Right renal cortex interstitium (tissue), 3 donors: ENCODE results near the gene ERF. TPM values are rescaled to one million over a fixed set of nuclear protein-coding genes. Genes with fewer than 3 reads are reported as not detected.

Experiments
- DNase-seq, 3 donors: peaks; one replicate each; pipeline ENCODE4 v3.0.0-alpha.2; 2013; ENCODE audit warnings: low read depth in 3 of 3, low spot score in 2 of 3
- polyA plus RNA-seq, 3 donors: library from polyadenylated mRNA; unstranded; fragments of 120-200 nt; gene quantifications; one replicate each; pipeline ENCODE4 v1.2.1, GENCODE V29; 2013; ENCODE audit not compliant: insufficient read length in 3 of 3

ERF gene
- polyA plus RNA-seq, 3 donors, result 50.1 to 63.8 (median 56.2) TPM

DNA sequence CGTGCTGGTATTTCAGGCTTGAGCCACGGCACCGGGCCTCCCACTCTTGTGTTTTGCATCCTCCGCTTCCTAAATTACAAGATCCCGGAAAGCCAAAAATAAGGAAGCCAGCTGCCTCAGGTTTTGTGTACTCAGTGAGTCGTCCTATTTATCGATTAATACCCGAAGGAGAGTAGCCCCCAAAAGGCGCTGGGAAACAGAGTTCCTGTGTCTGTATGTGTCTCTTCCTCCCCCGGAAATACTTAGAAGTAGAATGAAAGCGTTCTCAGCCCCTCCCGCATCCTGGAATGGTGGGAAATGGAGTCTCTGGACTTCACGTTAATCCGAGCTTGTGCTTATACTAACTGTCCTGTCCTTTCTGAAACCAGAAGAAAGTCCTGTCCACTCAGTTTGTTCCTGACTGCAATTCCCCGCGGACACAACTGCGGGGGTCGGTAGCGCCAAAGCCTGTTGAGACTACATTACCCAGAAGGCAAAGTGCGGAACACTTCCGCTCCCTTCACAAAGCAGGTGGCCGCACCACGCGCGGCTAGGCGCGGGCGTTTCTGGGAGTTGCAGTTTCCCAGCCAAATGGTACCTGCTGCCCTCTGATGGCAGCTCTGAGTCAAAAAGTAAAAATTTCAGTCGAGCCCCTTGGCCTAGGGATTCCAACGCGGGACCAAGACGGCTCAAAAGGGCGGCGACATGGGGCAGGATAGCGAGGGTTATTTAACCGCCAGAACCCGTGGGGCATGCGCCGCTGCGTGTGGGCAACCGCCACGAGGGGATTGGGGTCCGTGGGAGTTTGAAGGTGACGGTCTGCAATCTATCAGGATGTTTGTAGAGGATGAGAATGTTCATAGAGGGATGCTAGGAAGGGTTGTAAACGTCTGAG lies 10.3 kb downstream of the ERF start:
- peak; percentile 91 to 93 (median 93) for DNase-seq

DNA sequence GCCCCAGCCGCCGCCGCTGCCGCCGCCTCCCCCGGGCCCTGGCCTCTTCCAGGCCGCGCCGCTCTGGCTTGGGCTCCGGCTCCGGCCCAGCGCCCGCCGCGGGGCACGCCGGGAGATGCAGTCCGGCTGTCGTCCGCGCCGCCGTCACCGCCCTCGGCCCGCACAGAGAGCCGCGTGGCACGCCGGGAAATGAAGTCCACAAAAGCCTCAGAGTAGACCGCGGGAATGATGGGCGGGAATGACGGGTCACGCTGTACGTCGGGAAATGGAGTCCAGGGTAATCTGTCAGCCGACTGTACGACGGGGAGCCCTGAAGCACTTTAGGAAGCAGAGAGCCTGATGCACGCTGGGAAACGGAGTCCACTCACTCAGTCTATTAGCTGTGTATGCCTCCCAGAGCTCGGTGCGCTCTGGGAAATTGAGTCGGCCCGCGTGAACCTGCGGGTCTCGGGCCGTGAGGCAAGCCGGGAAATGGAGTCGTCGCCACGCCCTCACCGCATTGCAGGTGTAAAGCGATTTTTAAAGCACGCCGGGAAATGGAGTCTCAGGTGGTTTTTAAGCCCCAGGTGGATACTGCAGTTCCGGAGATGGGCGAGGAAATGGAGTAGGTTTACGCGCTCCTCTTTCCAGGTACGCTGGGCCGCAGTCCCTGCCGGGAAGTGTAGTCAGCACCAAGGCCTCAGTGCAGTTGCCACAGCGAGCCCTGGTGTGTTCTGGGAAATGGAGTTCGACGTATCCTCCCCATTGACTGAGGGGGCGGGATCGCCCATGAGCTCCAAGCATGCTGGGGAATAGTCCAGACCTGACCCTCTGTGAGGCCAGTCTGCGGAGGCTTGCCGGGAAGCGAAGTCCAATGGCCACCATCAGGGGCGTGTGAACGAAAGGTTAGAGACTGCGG lies 12.2 kb downstream of the ERF start, which contains the start of gene GSK3A:
Gene GSK3A (minus strand): TSS at position 91 of the 898 bp plus-strand sequence. CDS start 137 bp downstream, outside the sequence.
- DNase-seq, result peak; percentile 98 to 99 (median 98)

DNA sequence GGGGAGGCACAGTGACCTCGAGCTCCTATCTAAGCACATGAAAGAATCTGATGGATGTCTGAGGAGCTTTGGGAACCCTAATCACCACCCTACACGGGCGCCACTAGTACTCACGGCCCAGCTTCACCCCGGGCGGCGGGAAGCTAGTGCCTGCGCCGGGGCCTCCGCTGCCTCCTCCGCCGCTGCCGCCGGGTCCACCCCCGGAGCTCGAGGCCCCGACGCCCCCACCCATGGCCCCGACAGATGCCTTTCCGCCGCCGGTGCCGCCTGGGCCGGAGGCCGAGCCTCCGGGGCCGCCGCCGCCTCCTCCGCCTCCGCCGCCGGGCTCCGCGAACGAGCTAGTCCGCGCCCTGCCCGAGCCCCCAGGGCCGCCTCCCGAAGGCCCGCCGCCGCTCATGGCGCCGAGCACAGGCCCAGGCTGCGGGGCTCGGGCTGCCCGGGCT lies 12.8 kb downstream of the ERF start:
- no peak for DNase-seq

DNA sequence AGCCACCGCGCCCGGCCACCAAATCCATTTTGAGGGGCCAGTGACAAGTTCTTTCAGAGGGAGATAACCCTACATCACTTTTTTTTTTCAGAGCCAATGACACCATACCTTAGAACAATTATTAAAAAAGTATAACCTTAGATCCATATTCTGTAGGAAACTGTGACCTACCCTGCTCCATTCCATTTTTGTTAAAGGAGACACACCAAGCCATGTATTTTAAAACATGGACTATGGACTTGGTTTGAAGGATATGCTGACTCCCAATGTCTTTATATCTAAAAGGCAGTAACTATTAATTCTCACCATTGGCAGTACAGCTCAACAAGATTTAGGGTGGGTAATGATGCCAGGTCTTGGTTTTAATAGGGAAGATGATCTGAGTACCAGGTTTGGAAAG lies 13.6 kb downstream of the ERF start:
- no peak for DNase-seq

DNA sequence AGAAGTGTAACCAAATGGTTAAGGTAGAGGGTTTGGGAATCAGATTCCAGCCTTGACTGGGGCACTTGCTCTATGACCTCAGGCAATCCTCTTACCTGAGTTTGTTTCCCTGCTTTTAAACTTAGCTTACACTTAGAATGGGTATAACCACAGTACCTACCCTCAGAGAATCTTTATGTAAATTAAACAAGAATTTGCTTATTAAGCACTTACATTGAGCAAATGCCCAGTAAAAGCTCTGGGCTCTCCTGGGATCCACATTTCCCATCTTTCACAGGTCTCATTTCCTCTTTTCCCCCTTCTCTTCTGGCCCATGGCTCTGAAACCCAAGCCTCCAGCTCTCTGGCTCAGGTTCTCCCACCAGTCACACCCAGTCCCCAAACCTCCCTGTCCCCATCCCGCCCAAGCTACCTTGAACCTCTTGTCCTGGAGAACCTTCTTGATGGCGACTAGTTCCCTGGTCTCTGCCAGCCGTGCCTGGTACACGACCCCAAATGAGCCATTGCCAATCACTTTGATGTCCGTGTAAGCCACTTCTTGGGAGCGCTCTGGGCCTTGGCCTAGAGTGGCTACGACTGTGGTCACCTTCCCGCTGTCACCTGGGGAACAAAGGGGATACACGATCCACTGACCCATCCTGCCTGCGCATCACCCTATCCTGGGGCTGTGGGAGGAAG lies 15.2 kb downstream of the ERF start:
- no peak for DNase-seq

DNA sequence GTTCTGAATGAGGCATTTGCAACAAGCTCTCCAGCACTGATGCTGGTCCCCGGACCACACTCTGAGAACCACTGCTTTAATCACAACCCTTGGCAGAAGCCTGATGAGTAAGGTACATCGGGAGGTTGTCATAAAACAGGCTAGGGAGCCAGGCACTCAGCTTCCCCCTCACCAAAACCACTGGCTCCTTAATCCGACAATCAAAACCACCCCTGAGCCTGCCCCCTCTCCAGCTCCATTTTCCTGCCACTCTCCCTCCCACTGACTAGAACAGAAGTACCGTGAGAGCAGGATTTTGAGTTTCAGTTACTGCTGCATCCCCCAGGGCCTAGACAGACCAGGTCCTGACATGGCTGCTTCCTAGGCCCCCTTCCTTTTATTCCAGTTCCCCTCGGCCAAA lies 19.7 kb downstream of the ERF start:
- DNase-seq, result no peak

DNA sequence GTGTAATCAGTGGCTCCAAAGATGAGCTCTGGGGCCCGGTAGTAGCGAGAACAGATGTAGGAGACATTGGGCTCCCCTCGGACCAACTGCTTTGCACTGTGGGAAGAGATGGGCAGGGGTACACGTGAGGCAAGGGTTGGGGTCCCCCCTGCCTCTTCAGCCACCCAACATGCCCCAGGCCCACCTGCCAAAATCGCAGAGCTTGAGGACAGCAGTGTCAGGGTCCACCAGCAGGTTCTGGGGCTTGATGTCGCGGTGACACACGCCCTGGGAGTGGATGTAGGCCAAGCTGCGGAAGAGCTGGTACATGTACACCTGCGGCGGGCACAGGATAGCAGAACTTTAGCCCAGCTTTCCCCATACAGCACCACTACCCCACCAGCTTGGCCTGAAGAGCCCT lies 20.6 kb downstream of the ERF start:
- DNase-seq, result no peak

DNA sequence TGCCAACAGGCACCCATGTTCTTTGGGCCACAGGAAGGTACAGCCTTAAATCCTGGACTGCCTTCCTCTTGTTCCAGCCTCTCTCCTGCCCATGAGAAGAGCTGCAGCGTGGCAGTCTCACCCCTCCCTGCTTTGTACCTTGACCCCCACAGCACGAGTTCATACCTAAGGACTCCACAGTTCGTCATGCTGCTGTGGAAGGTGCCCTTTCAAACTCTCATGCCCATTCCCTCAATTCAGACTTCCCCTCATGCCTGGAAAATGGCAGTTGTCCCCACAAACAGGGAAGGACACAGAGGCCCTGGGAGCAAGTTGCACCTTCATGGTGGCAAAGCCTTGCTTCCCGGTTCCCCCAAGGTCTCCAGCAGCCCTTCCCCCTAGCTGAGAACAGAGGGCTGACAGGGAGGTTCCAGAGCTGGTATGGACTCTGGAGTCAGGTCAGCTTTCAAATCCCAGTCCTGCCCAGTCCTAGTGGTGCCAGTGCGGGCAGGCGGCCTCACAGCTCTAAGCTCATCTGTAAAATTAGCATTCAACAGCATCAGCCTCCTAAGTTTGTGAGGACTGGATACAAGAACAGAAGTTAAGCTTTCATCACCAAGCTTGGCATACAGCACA lies 21.1 kb downstream of the ERF start:
- DNase-seq, result no peak

DNA sequence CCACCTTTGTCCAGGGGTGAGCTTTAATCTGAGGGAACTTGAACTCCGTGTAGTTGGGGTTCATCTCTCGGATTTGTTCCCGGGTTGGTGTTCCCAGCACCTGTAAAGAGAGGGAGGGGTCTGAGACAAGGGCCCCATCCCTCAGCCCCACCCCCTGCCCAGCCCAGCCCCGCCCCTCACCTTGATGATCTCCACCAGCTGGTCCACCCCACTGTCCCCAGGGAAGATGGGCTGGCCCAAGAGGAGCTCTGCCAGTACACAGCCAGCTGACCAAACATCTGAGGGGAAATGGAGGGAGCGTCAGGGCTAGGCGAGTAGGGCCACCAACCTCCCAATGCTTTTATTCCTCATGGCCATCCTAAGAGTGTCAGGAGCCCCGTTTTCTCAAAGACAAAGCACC lies 21.8 kb downstream of the ERF start:
- DNase-seq, result no peak

DNA sequence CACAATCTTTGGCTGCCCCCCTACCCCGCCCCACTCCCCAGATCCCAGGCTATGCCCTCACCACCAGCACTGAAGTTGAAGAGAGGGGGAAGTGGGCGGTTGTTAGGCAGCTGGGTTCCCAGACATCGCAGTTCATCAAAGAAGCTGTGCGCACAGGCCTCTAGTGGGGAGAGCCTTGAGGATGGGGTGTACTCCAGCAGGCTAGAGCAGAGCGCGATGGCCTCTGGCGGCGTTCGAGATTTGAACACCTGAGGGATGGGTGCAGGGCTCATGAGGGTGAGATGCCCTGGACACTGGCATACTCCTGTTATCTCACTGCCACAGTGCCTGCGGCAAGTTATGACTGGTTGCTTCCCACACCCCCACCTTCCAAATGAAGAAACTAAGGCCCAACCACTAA lies 22.5 kb downstream of the ERF start:
- DNase-seq, result no peak

DNA sequence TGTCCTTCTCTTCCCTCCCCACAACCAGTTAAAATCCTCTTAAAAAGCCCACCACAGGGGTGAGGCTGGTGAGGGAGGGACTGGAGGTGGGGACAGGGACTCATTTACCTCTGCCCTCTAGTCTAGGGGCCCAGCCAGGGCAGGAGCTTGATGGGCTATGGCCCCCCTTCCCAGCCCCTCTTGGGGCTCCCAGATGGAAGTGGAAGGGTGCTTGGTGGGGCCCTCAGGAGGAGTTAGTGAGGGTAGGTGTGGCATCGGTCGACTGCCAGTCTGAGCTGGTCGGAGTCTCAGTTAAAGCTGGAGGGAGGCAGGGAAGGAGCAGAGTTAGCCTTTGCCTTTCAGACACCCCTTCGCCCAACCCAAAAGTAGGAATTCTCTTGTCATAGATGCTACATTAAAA lies 24.4 kb downstream of the ERF start:
- DNase-seq, result no peak

DNA sequence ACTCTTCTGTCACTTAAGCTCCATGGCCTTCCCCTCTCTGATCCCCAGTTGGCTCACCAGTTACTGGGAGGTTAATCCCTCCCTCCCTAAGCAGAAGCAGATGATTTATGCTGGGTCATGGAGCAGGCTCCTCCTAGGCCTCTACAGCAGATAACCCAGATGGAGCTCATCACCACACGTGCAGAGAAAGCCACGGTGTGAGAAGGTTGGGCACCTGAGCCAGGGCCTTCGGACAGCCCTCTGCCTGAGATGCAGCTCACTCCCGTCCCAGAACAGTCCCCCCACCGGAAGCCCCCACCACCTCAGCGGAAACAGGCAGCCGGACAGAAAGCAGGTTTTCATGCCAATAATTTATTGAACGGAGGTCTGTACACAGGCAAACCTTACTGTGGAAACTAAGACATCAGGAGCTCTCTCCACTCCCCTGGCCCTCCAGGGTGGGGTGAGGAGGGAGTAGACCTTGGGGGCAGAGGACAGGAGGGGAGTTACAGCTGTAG lies 25.0 kb downstream of the ERF start:
- no peak for DNase-seq

DNA sequence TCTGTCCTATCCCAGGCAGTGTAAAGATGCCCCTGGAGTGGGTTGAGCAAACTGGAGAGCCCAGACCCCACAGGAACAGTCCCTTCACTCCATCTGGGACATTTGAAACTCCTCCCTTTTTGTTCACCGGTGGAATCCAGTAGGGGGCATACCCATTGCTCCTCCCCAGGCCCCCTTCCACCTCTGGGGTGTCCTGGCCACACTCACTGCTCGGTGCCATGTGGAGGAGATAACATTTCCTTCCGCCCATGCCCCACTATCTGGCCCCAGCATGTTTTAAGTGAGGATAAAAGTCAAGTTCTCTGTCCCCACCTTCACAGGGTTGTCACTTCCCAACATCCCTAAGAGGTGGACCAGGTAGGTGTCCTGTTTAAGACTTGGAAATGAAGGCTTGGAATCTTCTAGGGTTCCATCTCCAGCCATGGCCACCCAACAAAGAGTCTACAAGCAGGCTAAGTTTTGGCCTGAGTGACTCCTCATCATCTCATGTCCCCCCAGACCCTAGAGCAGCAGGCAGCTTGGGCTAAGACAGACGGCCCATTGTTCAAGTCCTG lies 25.6 kb downstream of the ERF start:
- DNase-seq, result no peak

DNA sequence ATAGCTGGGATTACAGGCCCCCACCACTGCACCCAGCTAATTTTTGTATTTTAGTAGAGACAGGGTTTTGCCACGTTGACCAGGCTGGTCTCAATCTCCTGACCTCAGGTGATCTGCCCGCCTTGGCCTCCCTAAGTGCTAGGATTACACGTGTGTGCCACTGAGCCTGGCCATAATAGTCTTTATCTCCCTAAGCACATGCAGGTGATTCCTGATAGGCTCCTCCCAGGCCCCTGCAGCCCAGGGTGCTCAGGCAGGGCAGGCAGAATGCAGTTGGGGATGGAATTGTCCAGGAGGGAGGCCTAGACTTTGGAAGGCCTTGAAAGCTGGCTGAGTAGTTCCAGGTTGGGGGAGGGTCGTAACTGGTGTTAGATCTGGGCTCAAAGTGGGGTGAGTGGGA lies 26.3 kb downstream of the ERF start:
- no peak for DNase-seq

DNA sequence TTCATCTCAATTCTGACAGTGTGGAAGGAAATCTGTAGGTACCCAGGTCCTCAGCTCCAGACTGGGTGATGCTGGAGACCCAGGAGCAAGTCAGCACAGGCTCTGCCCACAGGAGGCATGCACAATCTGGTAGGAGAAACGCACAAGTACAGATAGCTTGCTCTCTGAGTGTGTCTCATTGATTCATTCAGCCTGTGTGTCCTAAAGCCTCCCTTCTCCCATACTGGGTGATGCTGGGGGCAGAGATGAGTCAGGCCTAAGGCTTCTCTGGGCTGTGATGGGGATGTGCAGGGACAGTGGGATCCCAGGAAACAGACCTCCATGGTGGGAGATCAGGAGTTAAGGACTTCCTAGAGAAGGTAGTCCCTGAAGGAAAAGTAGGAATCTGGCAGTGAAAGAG lies 28.0 kb downstream of the ERF start:
- no peak for DNase-seq

DNA sequence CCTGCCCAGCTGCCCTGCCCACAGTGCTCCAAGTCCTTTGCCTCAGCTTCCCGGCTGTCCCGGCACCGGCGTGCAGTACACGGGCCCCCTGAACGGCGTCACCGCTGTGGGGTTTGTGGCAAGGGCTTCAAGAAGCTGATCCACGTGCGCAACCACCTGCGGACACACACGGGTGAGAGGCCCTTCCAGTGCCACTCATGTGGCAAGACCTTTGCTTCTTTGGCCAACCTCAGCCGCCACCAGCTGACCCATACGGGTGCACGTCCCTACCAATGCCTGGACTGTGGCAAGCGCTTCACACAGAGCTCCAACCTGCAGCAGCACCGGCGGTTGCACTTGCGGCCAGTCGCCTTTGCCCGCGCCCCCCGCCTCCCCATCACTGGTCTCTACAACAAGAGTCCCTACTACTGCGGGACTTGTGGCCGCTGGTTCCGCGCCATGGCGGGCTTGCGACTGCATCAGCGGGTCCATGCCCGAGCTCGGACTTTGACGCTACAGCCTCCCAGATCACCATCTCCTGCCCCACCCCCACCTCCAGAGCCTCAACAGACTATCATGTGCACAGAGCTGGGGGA lies 29.1 kb downstream of the ERF start:
- DNase-seq, result no peak

DNA sequence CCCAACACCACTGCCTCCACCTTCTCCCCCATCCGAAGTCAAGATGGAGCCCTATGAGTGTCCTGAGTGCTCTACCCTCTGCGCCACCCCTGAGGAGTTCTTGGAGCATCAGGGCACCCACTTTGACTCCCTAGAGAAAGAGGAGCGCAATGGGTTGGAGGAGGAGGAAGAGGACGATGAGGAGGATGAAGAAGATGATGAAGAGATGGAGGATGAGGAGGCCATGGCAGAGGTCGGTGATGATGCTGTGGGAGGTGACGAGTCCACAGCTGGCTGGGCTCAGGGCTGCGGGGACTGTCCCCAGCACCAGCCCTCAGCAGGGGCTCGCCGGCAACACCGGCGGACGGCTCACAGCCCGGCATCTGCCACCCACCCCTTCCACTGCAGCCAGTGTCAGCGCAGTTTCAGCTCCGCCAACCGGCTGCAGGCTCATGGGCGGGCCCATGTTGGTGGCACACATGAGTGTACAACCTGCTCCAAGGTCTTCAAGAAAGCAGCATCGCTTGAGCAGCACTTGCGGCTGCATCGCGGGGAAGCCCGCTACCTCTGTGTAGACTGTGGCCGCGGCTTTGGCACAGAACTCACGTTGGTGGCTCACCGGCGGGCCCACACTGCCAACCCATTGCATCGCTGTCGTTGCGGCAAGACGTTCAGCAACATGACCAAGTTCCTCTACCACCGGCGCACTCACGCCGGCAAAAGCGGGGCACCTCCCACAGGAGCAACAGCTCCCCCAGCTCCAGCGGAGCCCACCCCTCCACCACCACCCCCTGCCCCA lies 29.8 kb downstream of the ERF start:
- DNase-seq, result no peak

DNA sequence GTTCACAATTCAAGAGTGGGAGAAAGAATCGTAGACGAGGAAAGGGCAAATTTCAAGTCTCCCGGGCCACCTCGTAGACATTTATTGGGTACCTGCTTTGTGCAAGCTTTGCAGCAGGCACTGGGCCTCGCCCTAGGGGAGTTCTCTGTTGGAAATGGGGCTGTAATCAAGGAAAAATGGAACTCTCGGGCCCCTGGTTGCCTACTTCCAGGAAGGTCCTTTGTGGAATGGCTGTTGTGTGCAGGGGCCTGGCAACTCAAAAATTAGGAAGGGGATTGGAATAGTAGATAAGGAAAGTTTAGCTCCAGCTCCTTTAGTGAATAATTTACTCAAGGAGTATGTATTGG lies 34.2 kb downstream of the ERF start:
- no peak for DNase-seq
